HEK293T (cell line): ENCODE results near the gene IL4R.

Experiments
- CTCF ChIA-PET: fragments of 350-600 bp; formaldehyde crosslinking; extraction: SDS; loops from one replicate; lab custom pipeline; 2021; ENCODE audit warnings: antibody characterized with exemption, inconsistent platforms; lab: Yijun Ruan, JAX
- POLR2A ChIA-PET: fragments of 350-600 bp; formaldehyde crosslinking; extraction: SDS; loops from one replicate; lab custom pipeline; 2020; ENCODE audit warnings: antibody characterized with exemption, inconsistent platforms; lab: Yijun Ruan, JAX
- DNase-seq: peaks from one replicate; pipeline ENCODE4 v3.0.0; 2012; ENCODE audit warnings: mixed read lengths; ENCODE audit errors: extremely low spot score
- ARNT ChIP-seq: fragments of 450-650 bp; IDR thresholded peaks from 2 replicates; pipeline ENCODE4 v1.6.1; 2017; ENCODE audit warnings: mild to moderate bottlenecking
- BHLHE40 ChIP-seq: fragments of 450-650 bp; IDR thresholded peaks from 2 replicates; pipeline ENCODE4 v1.6.1; 2016; ENCODE audit warnings: mild to moderate bottlenecking, moderate library complexity, borderline replicate concordance
- CTBP1 ChIP-seq: fragments of 450-650 bp; IDR thresholded peaks from 2 replicates; pipeline ENCODE4 v1.6.1; 2016; ENCODE audit warnings: borderline replicate concordance
- ELF4 ChIP-seq: fragments of 450-650 bp; IDR thresholded peaks from 2 replicates; pipeline ENCODE4 v1.6.1; 2017; ENCODE audit warnings: antibody characterized with exemption
- FOXA1 ChIP-seq: fragments of 450-650 bp; IDR thresholded peaks from 2 replicates; pipeline ENCODE4 v1.6.1; 2016; ENCODE audit warnings: mild to moderate bottlenecking
- FOXK2 ChIP-seq: fragments of 450-650 bp; IDR thresholded peaks from 2 replicates; pipeline ENCODE4 v1.6.1; 2016; ENCODE audit warnings: mild to moderate bottlenecking
- FOXM1 ChIP-seq: fragments of 450-650 bp; IDR thresholded peaks from 2 replicates; pipeline ENCODE4 v1.6.1; 2017; ENCODE audit warnings: mild to moderate bottlenecking, borderline replicate concordance
- HDGF ChIP-seq: fragments of 450-650 bp; IDR thresholded peaks from 2 replicates; pipeline ENCODE4 v1.6.1; 2017; ENCODE audit warnings: antibody characterized with exemption, borderline replicate concordance
- L3MBTL2 ChIP-seq: fragments of 450-650 bp; conservative IDR thresholded peaks from 2 replicates; pipeline ENCODE4 v1.6.1; 2016; ENCODE audit warnings: mild to moderate bottlenecking
- LEF1 ChIP-seq: fragments of 450-650 bp; IDR thresholded peaks from 2 replicates; pipeline ENCODE4 v1.6.1; 2017; ENCODE audit warnings: mild to moderate bottlenecking, borderline replicate concordance
- NFRKB ChIP-seq: fragments of 450-650 bp; IDR thresholded peaks from 2 replicates; pipeline ENCODE4 v1.6.1; 2016; ENCODE audit warnings: mild to moderate bottlenecking, moderate library complexity
- PKNOX1 ChIP-seq: fragments of 450-650 bp; IDR thresholded peaks from 2 replicates; pipeline ENCODE4 v1.6.1; 2016
- SP1 ChIP-seq: fragments of 450-650 bp; IDR thresholded peaks from 2 replicates; pipeline ENCODE4 v1.6.1; 2017
- SUZ12 ChIP-seq: fragments of 450-650 bp; IDR thresholded peaks from 2 replicates; pipeline ENCODE4 v1.6.1; 2016; ENCODE audit warnings: mild to moderate bottlenecking
- TARDBP ChIP-seq: fragments of 450-650 bp; IDR thresholded peaks from 2 replicates; pipeline ENCODE4 v1.6.1; 2016
- ZNF384 ChIP-seq: fragments of 450-650 bp; IDR thresholded peaks from 2 replicates; pipeline ENCODE4 v1.6.1; 2016

The IL4R gene

GRCh38 chr16:27317738-27318391 lies 4.1 kb downstream of the IL4R start:
- ChIA-PET POLR2A (no interaction called here), CTCF (no interaction called here)
- DNase-seq, result no peak
- TF ChIP-seq ARNT, result no peak
- no peak for TF ChIP-seq BHLHE40
- no peak for TF ChIP-seq ELF4
- no peak for TF ChIP-seq FOXM1
- TF ChIP-seq L3MBTL2, result no peak
- TF ChIP-seq SUZ12, result no peak
- TF ChIP-seq HDGF, result no peak
- TF ChIP-seq NFRKB, result no peak
- no peak for TF ChIP-seq PKNOX1
- TF ChIP-seq TARDBP, result no peak

- TF ChIP-seq FOXK2 (no peak), HDGF (no peak), L3MBTL2 (no peak), SUZ12 (no peak), PKNOX1 (no peak), LEF1 (no peak), FOXM1 (no peak), NFRKB (no peak), SP1 (no peak), BHLHE40 (no peak), ARNT (no peak), FOXA1 (no peak), TARDBP (no peak), ELF4 (no peak), ZNF384 (no peak), CTBP1 (no peak)
- ChIA-PET POLR2A (no interaction called here), CTCF (no interaction called here)
- DNase-seq, result no peak
These were observed 4.8 kb downstream of the IL4R start for GRCh38 chr16:27318392-27319256.

- ChIA-PET POLR2A (no interaction called here), CTCF (no interaction called here)
- TF ChIP-seq ZNF384 (no peak), PKNOX1 (no peak), L3MBTL2 (no peak), ARNT (no peak), SP1 (no peak), TARDBP (no peak), ELF4 (no peak), FOXK2 (no peak), LEF1 (no peak), NFRKB (no peak), FOXA1 (no peak), CTBP1 (no peak), SUZ12 (no peak), HDGF (no peak), BHLHE40 (no peak), FOXM1 (no peak)
- no peak for DNase-seq
These were observed 5.6 kb downstream of the IL4R start for GRCh38 chr16:27319257-27319965.

- no peak for TF ChIP-seq SP1
- TF ChIP-seq ELF4, result no peak
- no peak for TF ChIP-seq FOXM1
- TF ChIP-seq CTBP1, result no peak
- TF ChIP-seq ARNT, result no peak
- TF ChIP-seq FOXA1, result no peak
- no peak for TF ChIP-seq FOXK2
- CTCF ChIA-PET, result no interaction called here
- POLR2A ChIA-PET, result no interaction called here
- no peak for DNase-seq
These were observed 6.7 kb downstream of the IL4R start for GRCh38 chr16:27320261-27321012.
